Measurements from ENCODE around the gene WNT6.

DNA sequence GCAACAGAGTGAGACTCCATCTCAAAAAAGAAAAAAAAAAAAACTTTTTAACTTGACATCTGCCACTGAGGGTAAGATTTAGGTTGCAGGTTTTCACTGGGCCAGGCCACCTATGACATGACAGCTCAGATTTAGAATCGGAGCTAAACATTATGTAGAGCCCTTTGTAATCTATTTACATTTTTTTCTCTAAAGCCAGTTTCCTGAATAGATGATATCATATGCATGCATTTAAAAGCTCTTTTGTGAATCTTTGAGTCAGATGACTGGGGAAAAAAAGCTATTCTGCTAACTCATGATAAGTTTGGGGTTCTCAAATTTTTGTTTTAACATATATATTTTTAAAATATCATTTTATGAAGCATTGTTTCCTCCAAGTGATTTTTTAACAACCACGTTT is 49.3 kb upstream of the WNT6 start:
- TF ChIP-seq, protein P1, sequence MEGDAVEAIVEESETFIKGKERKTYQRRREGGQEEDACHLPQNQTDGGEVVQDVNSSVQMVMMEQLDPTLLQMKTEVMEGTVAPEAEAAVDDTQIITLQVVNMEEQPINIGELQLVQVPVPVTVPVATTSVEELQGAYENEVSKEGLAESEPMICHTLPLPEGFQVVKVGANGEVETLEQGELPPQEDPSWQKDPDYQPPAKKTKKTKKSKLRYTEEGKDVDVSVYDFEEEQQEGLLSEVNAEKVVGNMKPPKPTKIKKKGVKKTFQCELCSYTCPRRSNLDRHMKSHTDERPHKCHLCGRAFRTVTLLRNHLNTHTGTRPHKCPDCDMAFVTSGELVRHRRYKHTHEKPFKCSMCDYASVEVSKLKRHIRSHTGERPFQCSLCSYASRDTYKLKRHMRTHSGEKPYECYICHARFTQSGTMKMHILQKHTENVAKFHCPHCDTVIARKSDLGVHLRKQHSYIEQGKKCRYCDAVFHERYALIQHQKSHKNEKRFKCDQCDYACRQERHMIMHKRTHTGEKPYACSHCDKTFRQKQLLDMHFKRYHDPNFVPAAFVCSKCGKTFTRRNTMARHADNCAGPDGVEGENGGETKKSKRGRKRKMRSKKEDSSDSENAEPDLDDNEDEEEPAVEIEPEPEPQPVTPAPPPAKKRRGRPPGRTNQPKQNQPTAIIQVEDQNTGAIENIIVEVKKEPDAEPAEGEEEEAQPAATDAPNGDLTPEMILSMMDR (IDR thresholded peaks at IDR 0.05) = no peak
- no peak for TF ChIP-seq ZFX (IDR thresholded peaks at IDR 0.05; ENCODE audit: borderline replicate concordance)
